NCI-H82 treated with DMSO at 0.1 percent for 48 hours (cell line): ENCODE results near the gene UBAP1L.
A peak's percentile ranks its signal among the peaks of the same experiment; 100 is the strongest.
"Not testable (repeated sequence)": the region's sequence is repeated elsewhere in the genome, so short reads cannot be mapped to it uniquely, and the experiment has no call there.

Experiments used
- DNase-seq: peaks from one replicate; lab custom pipeline; 2025; ENCODE audit not compliant: unreplicated experiment; lab: John Stamatoyannopoulos, UW

The UBAP1L gene

GRCh38 chr15:65115086-65115485 lies at the start of gene UBAP1L:
Gene UBAP1L (minus strand): TSS chr15:65115200. CDS start chr15:65106215, 8,985 bp downstream.
- peak; percentile 95 for DNase-seq

DNA sequence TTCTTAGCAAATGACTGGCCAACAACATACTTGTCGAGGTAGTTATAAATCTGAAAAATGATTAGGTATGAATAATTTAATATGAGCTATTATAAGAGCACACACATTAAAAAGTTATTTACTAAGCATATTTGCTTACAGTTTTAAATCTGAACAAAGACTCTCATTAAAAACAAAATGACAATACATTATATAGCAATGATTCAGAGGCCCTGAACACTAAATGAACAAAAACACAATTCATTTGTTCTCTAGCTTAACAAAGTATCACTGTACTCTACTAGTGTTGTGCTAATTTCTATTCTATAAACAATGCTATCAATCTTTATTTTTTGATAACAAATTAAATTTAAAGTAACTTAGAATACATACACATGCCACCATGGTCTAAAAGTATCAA lies 49.1 kb upstream of the UBAP1L start:
- no peak for DNase-seq

DNA sequence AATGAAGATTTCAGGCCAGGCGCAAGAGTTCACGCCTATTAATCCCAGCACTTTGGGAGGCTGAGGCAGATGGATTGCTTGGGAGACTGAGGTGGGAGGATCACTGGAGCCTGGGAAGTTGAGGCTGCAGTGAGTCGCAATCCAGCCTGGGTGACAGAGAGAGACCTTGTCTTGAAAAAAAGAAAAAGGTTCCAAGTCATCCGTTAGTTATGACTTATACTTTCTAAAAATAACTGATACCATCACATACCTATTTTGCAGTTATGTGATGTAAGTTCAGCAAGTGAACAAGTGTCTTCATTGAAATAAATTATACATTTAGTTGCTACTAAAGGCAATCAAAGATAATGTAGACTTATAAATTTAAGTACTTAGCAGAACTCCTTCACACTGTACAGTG lies 48.0 kb upstream of the UBAP1L start:
- no peak for DNase-seq

DNA sequence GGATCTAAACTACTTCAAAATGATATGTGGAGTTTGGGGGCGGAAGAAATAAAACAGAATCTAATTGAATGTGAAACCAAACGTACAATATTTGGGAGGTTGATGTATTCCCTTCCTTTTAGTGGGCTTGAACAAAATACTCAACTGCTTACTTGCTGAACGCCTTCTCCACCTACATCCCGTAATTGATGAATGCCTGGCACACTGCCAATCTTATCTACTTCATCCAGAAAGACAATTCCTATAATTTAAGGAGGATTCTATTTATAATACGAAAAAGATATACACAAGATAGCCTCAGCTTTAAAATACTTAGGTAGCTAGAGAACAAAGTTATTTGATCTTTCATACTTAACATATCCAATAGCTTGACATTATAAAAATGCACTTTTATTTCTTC lies 41.7 kb upstream of the UBAP1L start:
- no peak for DNase-seq

DNA sequence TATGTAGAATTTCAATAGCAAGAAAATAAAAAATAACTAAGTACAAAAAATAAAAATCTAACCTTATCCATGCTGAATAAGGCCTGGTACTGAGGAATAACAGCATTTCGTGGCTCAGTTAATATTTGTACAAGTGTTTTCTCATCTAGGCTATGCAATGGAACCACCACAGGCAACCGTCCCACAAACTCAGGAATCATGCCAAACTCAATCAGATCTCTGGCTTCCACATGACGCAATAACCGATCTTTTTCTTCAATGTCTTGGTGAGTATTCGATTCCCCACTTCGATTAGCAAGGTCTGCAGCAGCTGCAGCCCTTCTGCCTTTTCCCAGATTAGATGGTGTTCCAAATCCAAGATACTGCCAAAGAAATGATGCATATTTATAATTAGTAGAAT lies 39.7 kb upstream of the UBAP1L start:
- DNase-seq = no peak

DNA sequence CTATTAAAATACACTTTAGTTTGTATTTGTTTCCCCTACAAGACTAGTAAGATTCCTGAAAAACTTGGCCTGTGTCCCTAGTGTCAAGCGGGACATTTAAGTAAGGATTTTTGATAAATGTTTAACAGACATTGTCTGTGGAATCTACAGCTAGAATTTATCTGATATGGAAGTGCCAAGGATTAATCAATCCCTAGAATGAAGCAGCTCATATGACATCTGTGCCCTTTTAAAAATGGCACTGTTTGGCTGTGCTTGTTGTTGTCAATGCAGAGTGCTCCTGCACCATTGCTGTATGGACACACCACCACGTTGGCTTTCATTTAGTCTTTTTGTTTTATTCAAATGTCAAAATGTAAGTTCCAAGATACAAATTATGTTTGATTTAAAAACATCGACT lies 32.9 kb upstream of the UBAP1L start:
- no peak for DNase-seq

DNA sequence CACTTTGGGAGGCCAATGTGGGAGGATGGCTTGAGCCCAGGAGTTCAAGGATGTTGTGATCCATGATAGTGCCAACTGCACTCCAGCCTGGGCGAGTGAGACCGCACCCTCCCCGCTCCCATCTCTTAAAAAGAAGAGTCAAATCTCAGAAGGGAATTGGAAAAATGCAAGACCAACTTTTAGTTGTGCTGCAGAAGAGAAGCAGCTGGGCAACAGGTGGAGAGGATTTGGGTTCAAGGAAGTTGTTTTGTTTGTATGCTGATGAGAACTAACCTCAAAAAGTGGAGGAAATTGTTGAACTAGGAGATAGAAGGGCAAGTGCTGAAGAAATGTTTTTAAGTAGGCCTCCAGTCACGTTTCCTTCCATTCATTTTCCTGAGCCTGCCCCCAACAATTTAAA lies 31.4 kb upstream of the UBAP1L start:
- no peak for DNase-seq

GRCh38 chr15:65138631-65139030 lies 23.6 kb upstream of the UBAP1L start:
- not testable (repeated sequence) for DNase-seq

- DNase-seq = not testable (repeated sequence)
These were observed 22.9 kb upstream of the UBAP1L start for GRCh38 chr15:65137893-65138292.

GRCh38 chr15:65137089-65137488 lies 22.1 kb upstream of the UBAP1L start:
- DNase-seq = not testable (repeated sequence)

GRCh38 chr15:65134538-65134937 lies 19.5 kb upstream of the UBAP1L start:
- peak; percentile 85 for DNase-seq

- peak; percentile 92 for DNase-seq
These were observed 18.7 kb upstream of the UBAP1L start, which contains the start of gene PDCD7 for GRCh38 chr15:65133548-65134200. Gene PDCD7 (minus strand): TSS chr15:65133808. CDS start chr15:65133781, 27 bp downstream.

DNA sequence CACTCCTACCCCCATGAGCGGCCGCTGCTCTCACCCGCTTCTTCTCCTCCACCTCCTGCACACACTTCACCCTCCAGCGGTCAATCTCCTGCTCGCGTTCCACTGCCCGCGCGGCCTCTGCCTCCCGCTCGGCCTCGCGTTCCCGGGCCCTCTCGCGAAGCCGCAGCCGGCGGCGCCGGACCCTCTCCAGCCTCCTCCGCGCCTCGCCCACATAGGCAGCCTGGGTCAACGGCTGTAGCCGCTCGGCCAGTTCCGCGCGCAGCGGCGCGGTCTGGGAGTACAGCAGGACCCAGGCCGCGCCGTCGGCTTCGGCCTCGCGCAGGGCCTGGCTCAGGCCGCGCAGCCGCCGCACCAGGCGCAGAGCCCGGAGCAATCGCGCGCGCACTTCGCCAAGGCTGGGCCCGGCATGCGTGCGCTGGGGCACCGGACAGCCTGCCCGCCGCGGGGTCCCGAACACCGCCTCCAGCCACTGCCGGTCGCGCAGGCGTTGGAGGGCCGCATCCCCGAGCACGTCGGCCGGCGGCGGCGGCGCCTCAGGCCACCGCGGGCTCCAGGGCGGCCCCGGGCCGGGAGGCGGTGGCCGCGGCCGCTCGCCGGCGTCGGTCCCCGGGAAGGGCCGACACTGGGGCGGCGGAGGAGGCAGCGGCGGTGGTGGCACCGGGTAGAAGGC lies 18.0 kb upstream of the UBAP1L start:
- DNase-seq = no peak

- DNase-seq = no peak
These were observed 15.9 kb upstream of the UBAP1L start for GRCh38 chr15:65130941-65131340.

- DNase-seq = peak; percentile 71
These were observed 542 bp upstream of the UBAP1L start for GRCh38 chr15:65115542-65115941.

- peak; percentile 93 for DNase-seq
These were observed 4.2 kb downstream of the UBAP1L start for GRCh38 chr15:65110676-65111292.

- no peak for DNase-seq
These were observed 8.9 kb downstream of the UBAP1L start for GRCh38 chr15:65106011-65106590.

- no peak for DNase-seq
These were observed 10.0 kb downstream of the UBAP1L start for GRCh38 chr15:65105038-65105437.

- DNase-seq = no peak
These were observed 12.1 kb downstream of the UBAP1L start for GRCh38 chr15:65102912-65103311.

DNA sequence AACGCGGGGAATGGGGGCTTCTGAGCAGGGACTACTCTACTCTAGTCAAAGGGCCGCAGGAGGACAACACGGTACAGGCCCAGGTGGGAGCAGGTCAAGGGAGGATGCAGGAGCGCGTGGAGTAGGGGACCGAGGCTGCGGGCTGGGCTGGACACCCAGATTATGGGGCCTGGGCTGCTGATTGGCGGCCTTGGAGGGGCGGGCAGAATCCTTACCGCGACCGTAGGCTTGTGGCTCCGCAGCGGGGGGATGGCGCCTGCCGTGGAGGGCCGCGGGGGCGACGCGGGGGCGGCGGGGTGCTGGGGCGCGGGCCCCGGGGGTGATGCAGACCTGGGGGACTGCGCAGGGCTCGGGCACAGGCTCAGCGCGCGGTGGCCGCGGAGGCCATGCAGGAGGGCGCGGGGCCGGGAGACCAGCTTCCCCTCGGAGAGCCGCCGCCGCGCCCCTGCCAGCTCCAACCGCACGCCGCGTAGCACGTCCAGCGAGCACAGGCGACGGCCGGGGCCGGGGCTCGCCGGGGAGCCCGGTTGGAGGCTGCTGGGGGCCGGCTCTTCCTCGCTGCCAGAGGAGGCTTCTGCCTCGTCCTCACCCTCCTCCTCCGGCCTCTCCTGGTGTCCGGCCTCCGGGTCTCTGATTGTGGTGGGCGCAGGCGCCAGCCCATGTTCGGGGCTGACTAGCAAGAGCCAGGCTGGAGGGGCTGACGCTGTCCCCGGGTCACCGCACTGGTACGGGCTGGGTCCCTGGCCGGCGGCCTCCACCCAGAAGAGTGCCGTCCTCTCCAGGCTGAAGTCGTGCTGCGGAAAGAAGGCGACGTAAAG lies 12.9 kb downstream of the UBAP1L start:
- no peak for DNase-seq

GRCh38 chr15:65101411-65101890 lies 13.5 kb downstream of the UBAP1L start:
- DNase-seq = no peak
